Dermis microvascular lymphatic vessel endothelial cell (primary cell): ENCODE results near the gene MCM8. TPM values are rescaled to one million over a fixed set of nuclear protein-coding genes. Genes with fewer than 3 reads are reported as not detected.

ENCODE experiments used
- DNase-seq, 2 donors: peaks; one replicate each; pipeline versions ENCODE4 v3.0.0 to v3.0.0-alpha.2; 2010; ENCODE audit warnings: low read depth in 2 of 2
- total RNA-seq: library from RNA; depleted of rRNA; stranded (reverse); fragments of >200 nt; gene quantifications from 2 replicates; pipeline ENCODE4 v1.2.1, GENCODE V29; 2014

Gene MCM8
- total RNA-seq, 1 donor from 2014 or later, result 5.9 TPM

DNA sequence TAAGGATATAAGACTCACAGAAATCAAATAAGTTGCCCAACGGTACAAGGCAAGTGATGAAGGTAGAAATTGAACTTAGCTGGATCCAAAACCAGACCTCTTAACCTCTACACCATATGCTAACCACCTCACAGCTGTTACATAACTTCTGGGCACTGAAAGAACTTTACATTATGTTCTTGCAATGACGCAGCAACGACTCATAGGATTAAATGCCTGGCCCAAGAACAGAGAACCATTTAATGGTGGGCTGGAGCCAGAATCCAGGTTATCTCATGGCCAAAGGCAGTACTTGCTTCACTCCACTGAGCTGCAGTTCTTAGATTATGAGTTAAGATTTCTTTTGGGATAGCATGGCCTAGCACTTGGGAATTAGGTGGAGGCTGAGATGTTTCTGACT lies 4.5 kb upstream of the MCM8 start:
- peak in 1 of 2 donors; percentile 6 for DNase-seq

GRCh38 chr20:5947276-5947675 lies 3.2 kb upstream of the MCM8 start:
- DNase-seq, result no peak

- DNase-seq, result no peak
Observed at GRCh38 chr20:5949943-5950270, 545 bp upstream of the MCM8 start.

- no peak for DNase-seq
Observed at GRCh38 chr20:5967469-5967868, 17.0 kb downstream of the MCM8 start.

GRCh38 chr20:5968462-5968861 lies 18.0 kb downstream of the MCM8 start:
- no peak for DNase-seq

- DNase-seq, result no peak
Observed at GRCh38 chr20:5969348-5969935, 19.0 kb downstream of the MCM8 start.

- DNase-seq, result no peak
Observed at GRCh38 chr20:5969940-5970339, 19.5 kb downstream of the MCM8 start.

GRCh38 chr20:5970381-5970780 lies 19.9 kb downstream of the MCM8 start:
- DNase-seq, result no peak

DNA sequence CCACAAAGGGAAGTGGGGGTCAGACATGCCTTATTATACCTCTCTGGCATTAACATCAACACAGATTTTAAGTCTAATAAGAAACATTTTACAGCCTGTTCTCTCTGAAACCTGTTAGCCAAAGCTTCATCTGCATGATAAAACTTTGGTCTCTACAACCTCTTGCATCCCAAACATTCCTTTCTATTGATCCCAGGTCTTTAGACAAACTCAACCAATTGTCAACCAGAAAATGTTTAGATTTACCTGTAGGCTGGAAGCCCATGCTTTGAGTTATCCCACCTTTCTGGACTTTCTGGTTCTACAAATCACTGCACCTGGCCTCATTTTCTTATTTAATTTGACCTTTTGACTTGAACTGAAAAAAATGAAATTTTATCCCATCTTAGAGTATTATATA lies 20.8 kb downstream of the MCM8 start:
- DNase-seq, result no peak

- no peak for DNase-seq
Observed at GRCh38 chr20:5973172-5973571, 22.7 kb downstream of the MCM8 start.

DNA sequence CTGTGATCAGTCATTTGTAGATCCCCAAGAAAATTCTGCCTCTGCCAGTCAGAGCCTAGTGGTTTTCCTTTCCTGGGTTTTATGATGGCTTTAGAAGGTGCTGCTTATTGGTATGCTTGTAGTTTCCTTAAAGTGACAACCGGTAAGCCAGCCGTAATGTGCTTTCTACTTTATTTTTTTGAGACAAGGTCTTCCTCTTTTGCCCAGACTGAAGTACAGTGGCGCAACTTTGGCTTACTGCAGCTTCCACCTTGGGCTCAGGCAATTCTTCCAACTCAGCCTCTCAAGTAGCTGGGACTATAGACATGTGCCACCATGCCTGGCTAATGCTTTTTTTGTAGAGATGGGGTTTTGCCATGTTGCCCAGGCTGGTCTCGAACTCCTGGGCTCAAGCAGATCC lies 23.5 kb downstream of the MCM8 start:
- DNase-seq, result no peak

GRCh38 chr20:5974531-5974930 lies 24.1 kb downstream of the MCM8 start:
- DNase-seq, result no peak

DNA sequence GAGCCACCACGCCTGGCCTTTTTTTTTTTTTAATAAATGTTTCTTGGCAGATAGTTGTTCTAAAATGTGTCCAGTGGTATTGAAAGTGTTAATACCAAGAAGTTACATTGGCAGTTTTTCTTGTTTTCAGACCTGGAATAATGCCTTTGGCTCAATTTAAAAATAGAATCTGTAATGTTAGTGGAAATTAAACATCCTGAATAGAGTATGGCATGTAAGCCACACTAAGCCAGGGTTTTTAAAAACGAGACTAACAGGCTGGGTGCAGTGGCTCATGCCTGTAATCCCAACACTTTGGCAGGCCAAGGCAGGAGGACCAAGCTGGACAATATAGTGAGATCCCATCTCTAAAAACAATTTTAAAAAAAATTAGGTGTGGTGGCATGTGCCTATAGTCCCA lies 25.3 kb downstream of the MCM8 start:
- no peak for DNase-seq

DNA sequence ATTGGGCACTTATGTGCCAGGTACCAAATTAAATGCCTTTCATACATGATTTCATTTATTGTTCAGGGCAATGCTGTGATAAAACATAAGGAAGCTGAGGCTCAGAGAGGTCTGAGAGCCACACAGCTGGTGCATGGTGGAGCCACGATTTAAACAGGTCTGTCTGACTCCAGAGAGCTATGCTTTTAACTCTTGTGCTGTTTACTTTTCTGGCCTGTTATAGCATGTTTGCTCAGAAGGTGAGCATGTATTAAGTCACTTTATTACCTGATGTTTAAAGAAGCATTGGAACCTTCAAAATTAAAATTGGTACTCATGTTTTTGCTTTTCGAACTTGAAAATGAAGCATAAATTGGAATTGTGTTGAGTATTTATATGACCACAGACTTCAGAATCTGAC lies 26.8 kb downstream of the MCM8 start:
- DNase-seq, result no peak

DNA sequence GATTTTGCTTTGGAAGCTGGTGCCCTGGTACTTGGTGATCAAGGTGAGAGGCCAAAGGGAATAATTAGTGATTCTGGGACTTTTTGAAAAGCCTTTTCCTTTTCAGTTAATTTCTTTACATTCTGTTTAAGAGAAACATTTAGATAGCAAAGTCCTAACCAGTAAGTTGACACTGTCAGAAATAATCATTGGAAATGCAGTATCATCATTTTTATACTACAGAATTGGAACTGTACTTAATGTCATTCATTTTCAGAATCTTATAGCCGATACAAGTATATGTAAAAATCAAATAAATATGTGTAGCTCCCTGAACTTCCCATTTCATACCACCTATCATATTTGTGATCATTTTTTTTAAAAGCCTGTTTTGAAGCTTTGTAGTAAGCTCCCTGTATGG lies 27.5 kb downstream of the MCM8 start:
- DNase-seq, result no peak

- no peak for DNase-seq
Observed at GRCh38 chr20:5979801-5980200, 29.3 kb downstream of the MCM8 start.

DNA sequence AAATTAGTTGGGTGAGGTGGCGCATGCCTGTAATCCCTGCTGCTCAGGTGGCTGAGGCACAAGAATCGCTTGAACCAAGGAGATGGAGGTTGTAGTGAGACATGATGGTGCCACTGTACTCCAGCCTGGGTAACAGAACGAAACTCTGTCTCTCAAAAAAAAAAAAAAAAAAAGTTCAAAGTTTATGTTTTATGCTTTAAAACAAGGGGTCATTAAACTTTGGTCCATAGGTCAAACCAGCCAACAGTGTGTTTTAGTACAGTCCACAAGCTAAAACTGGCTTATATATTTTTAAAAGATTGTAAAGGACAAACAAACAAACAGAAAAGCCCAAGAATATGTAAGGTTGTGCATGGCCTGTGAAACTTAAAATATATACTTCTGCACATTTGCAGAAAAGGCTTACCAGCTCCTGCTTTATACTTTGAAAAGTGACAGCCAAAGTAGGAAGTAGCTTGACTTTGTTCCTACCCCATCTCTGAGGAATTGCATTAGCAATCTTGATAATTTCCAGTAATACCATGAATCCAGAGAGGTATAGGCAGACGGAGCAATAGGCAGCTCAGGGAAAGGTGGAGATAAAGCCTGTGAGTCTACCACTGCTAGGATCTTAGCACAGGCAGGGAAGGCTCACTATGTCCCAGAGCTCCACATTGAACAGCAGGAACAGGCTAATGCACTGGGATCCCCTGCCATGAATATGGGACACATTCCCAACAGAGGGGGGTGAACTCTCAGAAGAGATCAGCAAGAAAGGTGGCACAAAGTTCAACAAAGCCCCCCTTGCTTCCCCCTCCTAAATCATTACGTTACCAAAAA lies 30.5 kb downstream of the MCM8 start:
- DNase-seq, result no peak

- DNase-seq, result no peak
Observed at GRCh38 chr20:5987383-5987782, 36.9 kb downstream of the MCM8 start.

DNA sequence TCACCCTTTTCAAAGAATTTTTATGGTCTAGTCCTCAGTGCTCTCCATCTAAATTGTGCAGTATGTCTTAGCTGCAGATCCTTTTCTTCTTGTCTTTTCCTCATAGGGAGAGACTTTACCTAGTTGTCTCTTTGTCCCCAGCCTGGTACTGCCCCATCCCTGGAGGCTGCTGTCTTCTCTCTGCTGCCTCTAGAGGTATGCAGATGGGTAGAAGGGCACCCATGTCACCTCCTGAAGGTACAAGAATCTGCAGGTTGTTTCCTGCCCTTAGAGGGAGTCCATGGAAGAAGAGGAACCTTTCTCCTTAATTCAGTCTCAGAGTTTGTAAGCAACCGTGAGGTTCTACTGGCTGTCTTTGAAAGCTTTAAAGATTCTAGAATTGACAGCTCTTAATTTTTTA lies 39.1 kb downstream of the MCM8 start:
- DNase-seq, result no peak

- no peak for DNase-seq
Observed at GRCh38 chr20:5990946-5991345, 40.5 kb downstream of the MCM8 start.

DNA sequence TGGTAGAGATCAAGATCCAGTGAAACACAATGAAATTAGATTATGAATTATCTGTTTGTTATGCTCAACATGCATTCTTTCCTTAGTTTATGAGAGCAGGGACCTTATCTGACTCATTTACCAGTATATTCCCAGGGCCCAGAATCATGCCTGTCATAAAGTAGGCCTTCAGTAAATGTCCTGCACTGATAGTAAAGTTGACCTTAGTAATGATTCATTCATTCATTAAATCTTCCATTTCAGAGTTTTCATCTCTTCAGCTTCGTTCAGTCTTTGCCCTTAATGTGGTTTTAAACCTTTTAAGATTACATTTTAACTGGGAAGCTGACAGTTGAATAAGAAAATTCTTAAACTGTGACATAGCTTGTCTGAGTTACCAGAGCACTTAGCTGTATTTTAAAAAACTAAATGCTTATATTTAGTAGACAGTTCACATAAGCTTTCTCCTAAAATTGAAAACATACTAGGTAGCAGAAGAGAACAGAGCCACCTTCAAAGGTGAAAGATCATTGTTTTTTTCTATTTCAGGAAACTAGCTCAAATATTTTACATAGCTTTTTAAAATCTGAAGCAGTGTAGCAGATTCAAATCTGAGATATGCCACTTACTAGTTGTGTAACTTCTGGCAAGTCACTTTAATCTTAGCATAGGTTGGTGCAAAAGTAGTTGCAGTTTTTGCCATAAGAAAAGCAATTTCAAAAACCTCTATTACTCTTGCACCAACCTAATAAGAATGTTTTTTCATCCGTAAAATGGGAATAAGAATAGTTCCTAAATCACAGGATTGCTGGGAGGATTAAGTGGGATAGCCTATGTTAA lies 41.4 kb downstream of the MCM8 start:
- peak in 1 of 2 donors; percentile 48 for DNase-seq

DNA sequence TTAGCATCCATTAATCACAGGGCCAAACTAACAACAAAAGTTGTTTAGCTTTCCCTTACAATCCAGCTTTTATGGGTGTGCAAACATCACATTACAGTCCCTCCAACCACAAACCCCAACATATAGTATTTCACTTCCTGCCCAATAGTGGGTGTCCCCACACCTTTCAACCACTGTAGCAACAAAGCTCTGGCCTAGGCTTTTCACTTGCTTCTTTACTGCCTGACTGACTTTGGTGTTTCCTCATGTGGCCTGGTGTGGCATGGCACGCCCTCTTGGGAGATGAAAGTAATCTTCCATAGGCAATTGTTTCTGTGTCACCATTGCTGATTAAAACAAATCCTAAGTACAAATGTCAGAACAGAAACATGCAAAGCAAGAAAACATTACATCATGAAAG lies 46.3 kb downstream of the MCM8 start:
- no peak for DNase-seq

GRCh38 chr20:5999783-6000182 lies 49.3 kb downstream of the MCM8 start:
- DNase-seq, result no peak
